ENCODE measurements around the gene GLT8D2. TPM values are rescaled to one million over a fixed set of nuclear protein-coding genes. Genes with fewer than 3 reads are reported as not detected.

GLT8D2 gene
- total and polyA plus RNA-seq, 10 donors, result 0.20 to 1.2 (median 0.67) TPM; not detected in 3

- DNase-seq, result no peak
- Histone ChIP-seq H3K4me3 (no peak overlapping the region), H3K4me1 (no peaks in the 10 kb centered on the region), H3K36me3 (peaks cover 0 to 19% (median 5%) of the 10 kb centered on the region in 6 donors), H3K9me3 (no peaks in the 10 kb centered on the region), H3K27me3 (replicated peaks in 1 of 7) (peaks cover 0 to 13% (median 0%) of the 10 kb centered on the region in 7 donors), H3K27ac (no peak overlapping the region)
- intact Hi-C loops (cut with DNase I; ENCODE audit: low total_unique reads), result no loop called here
- no peak for TF ChIP-seq CTCF (IDR thresholded peaks at IDR 0.05 in 8 of 11, conservative IDR thresholded peaks at IDR 0.05 in 3 of 11)
- TF ChIP-seq POLR2AphosphoS5 (IDR thresholded peaks at IDR 0.05), result peak in 1 of 3 donors; percentile 31
- 74 to 89% (median 81%) methylated on average over 4 of the region's 4 CpGs for WGBS, 5 donors
Measured at GRCh38 chr12:103994235-103994634, 55.8 kb downstream of the GLT8D2 start.

GRCh38 chr12:103986829-103987228 lies 63.2 kb downstream of the GLT8D2 start:
- Histone ChIP-seq H3K27me3 (replicated peaks in 1 of 7) (no peaks in the 10 kb centered on the region), H3K9me3 (no peaks in the 10 kb centered on the region), H3K36me3 (peaks cover 4 to 91% (median 65%) of the 10 kb centered on the region in 6 donors), H3K4me3 (no peak overlapping the region), H3K4me1 (no peaks in the 10 kb centered on the region), H3K27ac (no peak overlapping the region)
- WGBS, 5 donors, result 69 to 97% (median 94%) methylated on average over 2 of the region's 2 CpGs
- no peak for DNase-seq
- TF ChIP-seq POLR2A (IDR thresholded peaks at IDR 0.05) (no peak), CTCF (IDR thresholded peaks at IDR 0.05 in 8 of 11, conservative IDR thresholded peaks at IDR 0.05 in 3 of 11) (no peak), POLR2AphosphoS5 (IDR thresholded peaks at IDR 0.05) (no peak)
- intact Hi-C loops (cut with DNase I; ENCODE audit: low total_unique reads), result no loop called here

DNA sequence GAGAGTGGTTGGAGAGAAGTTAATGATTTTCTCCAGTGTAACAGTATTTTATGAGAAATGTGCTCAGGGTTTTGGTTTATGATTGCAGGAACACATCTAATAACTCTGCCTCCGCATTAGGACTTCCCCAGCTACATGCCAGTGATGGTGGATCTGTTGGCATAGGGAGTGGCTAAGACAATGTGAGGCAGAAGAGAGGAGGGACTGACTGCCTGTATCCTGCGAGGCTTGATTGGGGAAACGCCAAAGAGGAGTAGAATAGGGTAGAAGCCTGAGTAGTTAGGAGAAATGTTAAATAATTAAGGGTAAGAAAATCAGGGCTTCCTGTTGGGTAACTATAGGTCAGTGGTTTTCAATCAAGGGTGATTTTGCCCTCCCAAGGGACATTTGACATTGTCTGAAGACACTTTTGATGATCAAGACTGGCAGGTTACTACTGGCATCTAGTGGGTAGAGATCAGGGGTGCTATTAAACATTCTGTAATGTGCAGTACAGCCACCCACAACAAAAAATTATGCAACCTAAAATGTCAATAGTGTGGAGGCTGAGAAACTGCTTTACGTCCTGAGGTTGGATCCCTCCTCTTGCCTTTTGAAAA lies 71.5 kb downstream of the GLT8D2 start:
- H3K27ac ChIP-seq, result no peak overlapping the region
- H3K36me3 ChIP-seq, result peaks cover under 1 to 94% (median 44%) of the 10 kb centered on the region in 6 donors
- WGBS, 5 donors, result 76 to 83% (median 82%) methylated on average over 4 of the region's 4 CpGs
- DNase-seq, result no peak
- TF ChIP-seq POLR2AphosphoS5 (IDR thresholded peaks at IDR 0.05), result no peak
- no peak for TF ChIP-seq POLR2A (IDR thresholded peaks at IDR 0.05)
- TF ChIP-seq CTCF (IDR thresholded peaks at IDR 0.05 in 8 of 11, conservative IDR thresholded peaks at IDR 0.05 in 3 of 11), result no peak
- no peak overlapping the region for H3K4me3 ChIP-seq
- H3K27me3 ChIP-seq (replicated peaks in 1 of 7), result no peaks in the 10 kb centered on the region
- peaks cover 0 to 35% (median under 1%) of the 10 kb centered on the region in 6 donors for H3K4me1 ChIP-seq
- H3K9me3 ChIP-seq, result no peaks in the 10 kb centered on the region
- intact Hi-C loops (cut with DNase I; ENCODE audit: low total_unique reads), result no loop called here

DNA sequence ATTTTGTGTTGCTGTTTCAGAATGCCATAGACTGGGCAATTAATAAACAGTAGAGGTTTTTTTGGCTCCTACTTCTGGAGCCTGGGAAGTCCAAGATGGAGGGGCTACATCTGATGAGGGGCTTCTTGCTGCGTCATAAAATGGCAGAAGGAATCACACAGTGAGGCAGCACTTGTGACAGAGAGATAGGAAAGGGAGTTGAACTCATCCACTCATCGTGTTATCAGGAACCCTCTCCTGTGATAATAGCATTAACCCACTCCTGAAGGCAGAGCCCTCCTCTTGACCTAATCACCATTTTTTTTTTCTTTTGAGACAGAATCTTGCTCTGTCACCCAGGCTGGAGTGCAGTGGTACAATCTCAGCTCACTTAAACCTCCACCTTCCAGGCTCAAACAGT lies 74.6 kb downstream of the GLT8D2 start:
- Histone ChIP-seq H3K27me3 (replicated peaks in 1 of 7) (no peaks in the 10 kb centered on the region), H3K9me3 (no peaks in the 10 kb centered on the region), H3K4me1 (peaks cover 0 to 64% (median 18%) of the 10 kb centered on the region in 6 donors), H3K27ac (no peak overlapping the region), H3K36me3 (peaks cover 0 to 70% (median 16%) of the 10 kb centered on the region in 6 donors), H3K4me3 (no peak overlapping the region)
- no peak for TF ChIP-seq POLR2AphosphoS5 (IDR thresholded peaks at IDR 0.05)
- no peak for TF ChIP-seq CTCF (IDR thresholded peaks at IDR 0.05 in 8 of 11, conservative IDR thresholded peaks at IDR 0.05 in 3 of 11)
- no peak for TF ChIP-seq POLR2A (IDR thresholded peaks at IDR 0.05)
- 82 to 98% (median 91%) methylated on average over 2 of the region's 2 CpGs for WGBS, 5 donors
- intact Hi-C loops (cut with DNase I; ENCODE audit: low total_unique reads), result no loop called here
- DNase-seq, result no peak
